ENCODE measurements around the gene CADM1.

Gene CADM1

GRCh38 chr11:115257678-115258077 lies 246.5 kb downstream of the CADM1 start:
- Histone ChIP-seq H2AFZ (ENCODE audit: low read depth, low read length) (no peak overlapping the region), H3K79me2 (ENCODE audit: insufficient read depth, low read length) (no peaks in the 10 kb centered on the region), H3K36me3 (ENCODE audit: insufficient read depth, low read length) (no peaks in the 10 kb centered on the region), H3K27me3 (ENCODE audit: insufficient read depth, low read length, poor library complexity) (no peaks in the 10 kb centered on the region), H3K27ac (ENCODE audit: low read length) (no peak overlapping the region), H3K4me2 (ENCODE audit: insufficient read depth, low read length) (no peak overlapping the region), H3K9ac (ENCODE audit: low read depth, low read length) (no peak overlapping the region), H4K20me1 (ENCODE audit: insufficient read depth, low read length) (no peaks in the 10 kb centered on the region), H3K4me3 (ENCODE audit: low read depth in 1 of 2, low read length in 2 of 2) (no peak overlapping the region), H3K9me3 (ENCODE audit: insufficient read depth, low read length, severe bottlenecking) (no peaks in the 10 kb centered on the region), H3K4me1 (ENCODE audit: insufficient read depth, low read length) (no peaks in the 10 kb centered on the region)
- no peak for DNase-seq
- ATAC-seq (ENCODE audit: insufficient read depth, low read depth), result no peak
- TF ChIP-seq CTCF (IDR thresholded peaks at IDR 0.05; ENCODE audit: borderline replicate concordance, extremely low read depth, low read length, poor library complexity, severe bottlenecking) (no peak), EZH2 (IDR thresholded peaks at IDR 0.05; ENCODE audit: borderline replicate concordance, low read depth, low read length, severe bottlenecking) (no peak)

GRCh38 chr11:115257270-115257669 lies 246.9 kb downstream of the CADM1 start:
- Histone ChIP-seq H3K9me3 (ENCODE audit: insufficient read depth, low read length, severe bottlenecking) (no peaks in the 10 kb centered on the region), H3K27me3 (ENCODE audit: insufficient read depth, low read length, poor library complexity) (no peaks in the 10 kb centered on the region), H3K4me3 (ENCODE audit: low read depth in 1 of 2, low read length in 2 of 2) (no peak overlapping the region), H3K9ac (ENCODE audit: low read depth, low read length) (no peak overlapping the region), H4K20me1 (ENCODE audit: insufficient read depth, low read length) (no peaks in the 10 kb centered on the region), H3K36me3 (ENCODE audit: insufficient read depth, low read length) (no peaks in the 10 kb centered on the region), H2AFZ (ENCODE audit: low read depth, low read length) (no peak overlapping the region), H3K4me1 (ENCODE audit: insufficient read depth, low read length) (no peaks in the 10 kb centered on the region), H3K27ac (ENCODE audit: low read length) (no peak overlapping the region), H3K79me2 (ENCODE audit: insufficient read depth, low read length) (no peaks in the 10 kb centered on the region), H3K4me2 (ENCODE audit: insufficient read depth, low read length) (no peak overlapping the region)
- ATAC-seq (ENCODE audit: insufficient read depth, low read depth), result no peak
- DNase-seq, result no peak
- TF ChIP-seq EZH2 (IDR thresholded peaks at IDR 0.05; ENCODE audit: borderline replicate concordance, low read depth, low read length, severe bottlenecking), result no peak
- TF ChIP-seq CTCF (IDR thresholded peaks at IDR 0.05; ENCODE audit: borderline replicate concordance, extremely low read depth, low read length, poor library complexity, severe bottlenecking), result no peak

GRCh38 chr11:115256397-115257197 lies 247.6 kb downstream of the CADM1 start:
- H3K36me3 ChIP-seq (ENCODE audit: insufficient read depth, low read length), result no peaks in the 10 kb centered on the region
- no peak overlapping the region for H3K9ac ChIP-seq (ENCODE audit: low read depth, low read length)
- no peak for TF ChIP-seq EZH2 (IDR thresholded peaks at IDR 0.05; ENCODE audit: borderline replicate concordance, low read depth, low read length, severe bottlenecking)
- no peak for TF ChIP-seq CTCF (IDR thresholded peaks at IDR 0.05; ENCODE audit: borderline replicate concordance, extremely low read depth, low read length, poor library complexity, severe bottlenecking)
- no peaks in the 10 kb centered on the region for H3K4me1 ChIP-seq (ENCODE audit: insufficient read depth, low read length)
- H3K4me2 ChIP-seq (ENCODE audit: insufficient read depth, low read length), result no peak overlapping the region
- no peak for DNase-seq
- H3K27me3 ChIP-seq (ENCODE audit: insufficient read depth, low read length, poor library complexity), result no peaks in the 10 kb centered on the region
- no peaks in the 10 kb centered on the region for H3K79me2 ChIP-seq (ENCODE audit: insufficient read depth, low read length)
- H4K20me1 ChIP-seq (ENCODE audit: insufficient read depth, low read length), result no peaks in the 10 kb centered on the region
- no peaks in the 10 kb centered on the region for H3K9me3 ChIP-seq (ENCODE audit: insufficient read depth, low read length, severe bottlenecking)
- no peak overlapping the region for H2AFZ ChIP-seq (ENCODE audit: low read depth, low read length)
- no peak for ATAC-seq (ENCODE audit: insufficient read depth, low read depth)
- no peak overlapping the region for H3K27ac ChIP-seq (ENCODE audit: low read length)
- H3K4me3 ChIP-seq (ENCODE audit: low read depth in 1 of 2, low read length in 2 of 2), result no peak overlapping the region

Data from DND-41 (cell line).